Keratinocyte (primary cell): ENCODE data around the gene BICRAL.

Experiments used
- CTCF ChIP-seq, 3 experiments: IDR thresholded peaks in 1 of 3; conservative IDR thresholded peaks in 1 of 3; optimal IDR thresholded peaks in 1 of 3; 2 replicates in 2 of 3; 3 replicates in 1 of 3; pipeline versions ENCODE3 to v1.5.1; 2011; ENCODE audit warnings: low read length in 3 of 3, mild to moderate bottlenecking in 3 of 3, moderate library complexity in 2 of 3, control low read depth in 1 of 3, inconsistent platforms in 1 of 3; ENCODE audit not compliant: insufficient read depth in 2 of 3; ENCODE audit errors: extremely low read depth in 1 of 3
- EZH2 ChIP-seq: IDR thresholded peaks from one replicate; pipeline ENCODE4 v1.6.1; 2012; ENCODE audit warnings: inconsistent platforms, mild to moderate bottlenecking, low read length, moderate library complexity

GRCh38 chr6:42909835-42910234 is 128.0 kb downstream of the BICRAL start:
- no peak for TF ChIP-seq CTCF (optimal IDR thresholded peaks at IDR 0.05 in 1 of 3, IDR thresholded peaks at IDR 0.05 in 1 of 3, conservative IDR thresholded peaks at IDR 0.05 in 1 of 3; ENCODE audit: extremely low read depth in 1 of 3, insufficient read depth in 2 of 3, low read length in 3 of 3)
- TF ChIP-seq EZH2: no peak
